ENCODE data around the gene DKC1.

DKC1 gene

GRCh38 chrX:154734061-154734781 is 28.4 kb upstream of the DKC1 start:
- TF ChIP-seq ZSCAN4 (tag by site-specific recombination; IDR thresholded peaks at IDR 0.05) (no peak), ZNF513 (tag by site-specific recombination; IDR thresholded peaks at IDR 0.05) (no peak), ZNF202 (tag by site-specific recombination; IDR thresholded peaks at IDR 0.05; ENCODE audit: borderline replicate concordance) (no peak), ZFHX2 (tag by site-specific recombination; conservative IDR thresholded peaks at IDR 0.05) (peak; percentile 43; the same call in 1 of the 2 replicates), ZFP3 (tag by site-specific recombination; IDR thresholded peaks at IDR 0.05; ENCODE audit: low read depth) (no peak), ZNF18 (tag by site-specific recombination; IDR thresholded peaks at IDR 0.05) (no peak), ZNF514 (tag by site-specific recombination; IDR thresholded peaks at IDR 0.05) (no peak), ZNF221 (tag by site-specific recombination; IDR thresholded peaks at IDR 0.05; ENCODE audit: borderline replicate concordance) (no peak)
- CTCF ChIA-PET = interaction anchor here (1.0 to 2.0 kb wide), 2 partner anchors 14 to 16 kb away, joined by 3 to 12 read pairs; no protein-coding TSS in a partner anchor
- POLR2A ChIA-PET = no interaction called here
- Histone ChIP-seq H3K36me3 (ENCODE audit: control insufficient read depth in 2 of 2, insufficient read depth in 1 of 2, low read length in 2 of 2) (no peaks in the 10 kb centered on the region), H3K27ac (ENCODE audit: extremely low read depth, low read depth, low read length) (no peak overlapping the region), H3K4me3 (ENCODE audit: low read depth, low read length) (no peak overlapping the region), H3K9me3 (ENCODE audit: control insufficient read depth, insufficient read depth, low read depth, low read length) (no peaks in the 10 kb centered on the region), H3K4me1 (ENCODE audit: control insufficient read depth, insufficient read depth, low read length) (peaks cover 7% of the 10 kb centered on the region; the same call in 1 of the 2 replicates)

GRCh38 chrX:154735695-154736393 is 26.8 kb upstream of the DKC1 start:
- no peak for TF ChIP-seq ZNF23 (tag by site-specific recombination; IDR thresholded peaks at IDR 0.05; ENCODE audit: borderline replicate concordance)
- TF ChIP-seq ZNF488 (tag by site-specific recombination; IDR thresholded peaks at IDR 0.05) = no peak
- TF ChIP-seq ZNF560 (tag by site-specific recombination; IDR thresholded peaks at IDR 0.05; ENCODE audit: borderline replicate concordance) = no peak
- TF ChIP-seq PRDM6 (tag by site-specific recombination; IDR thresholded peaks at IDR 0.05) = no peak
- TF ChIP-seq ZNF239 (tag by site-specific recombination; IDR thresholded peaks at IDR 0.05) = no peak
- TF ChIP-seq ZNF184 (tag by site-specific recombination; IDR thresholded peaks at IDR 0.05) = no peak
- no peak for TF ChIP-seq ZNF521 (tag by site-specific recombination; IDR thresholded peaks at IDR 0.05)
- TF ChIP-seq ZNF140 (tag by site-specific recombination; IDR thresholded peaks at IDR 0.05) = no peak
- no peak for TF ChIP-seq ZSCAN23 (tag by site-specific recombination; IDR thresholded peaks at IDR 0.05)
- TF ChIP-seq FEZF1 (tag by site-specific recombination; IDR thresholded peaks at IDR 0.05) = no peak
- TF ChIP-seq ZNF837 (tag by site-specific recombination; IDR thresholded peaks at IDR 0.05) = no peak
- no peak for TF ChIP-seq KLF7 (tag by site-specific recombination; IDR thresholded peaks at IDR 0.05; ENCODE audit: borderline replicate concordance)
- TF ChIP-seq ZNF302 (tag by site-specific recombination; IDR thresholded peaks at IDR 0.05; ENCODE audit: low read depth) = no peak
- no peak for TF ChIP-seq ZNF221 (tag by site-specific recombination; IDR thresholded peaks at IDR 0.05; ENCODE audit: borderline replicate concordance)
- TF ChIP-seq ZNF530 (tag by site-specific recombination; IDR thresholded peaks at IDR 0.05; ENCODE audit: low read depth) = no peak
- no peak for TF ChIP-seq ZFHX2 (tag by site-specific recombination; conservative IDR thresholded peaks at IDR 0.05)
- TF ChIP-seq ZNF449 (tag by site-specific recombination; IDR thresholded peaks at IDR 0.05) = no peak
- no peak for TF ChIP-seq ZNF138 (tag by site-specific recombination; IDR thresholded peaks at IDR 0.05; ENCODE audit: borderline replicate concordance)
- TF ChIP-seq ZNF785 (tag by site-specific recombination; IDR thresholded peaks at IDR 0.05) = no peak
- Histone ChIP-seq H3K27ac (ENCODE audit: extremely low read depth, low read depth, low read length) (no peak overlapping the region), H3K9me3 (ENCODE audit: control insufficient read depth, insufficient read depth, low read depth, low read length) (no peaks in the 10 kb centered on the region), H3K36me3 (ENCODE audit: control insufficient read depth in 2 of 2, insufficient read depth in 1 of 2, low read length in 2 of 2) (no peaks in the 10 kb centered on the region), H3K4me1 (ENCODE audit: control insufficient read depth, insufficient read depth, low read length) (peaks cover 7% of the 10 kb centered on the region; the same call in 1 of the 2 replicates), H3K4me3 (ENCODE audit: low read depth, low read length) (no peak overlapping the region)
- ChIA-PET CTCF (interaction anchor here (0.6 to 2.0 kb wide), 3 partner anchors 11 to 18 kb away, joined by 4 to 12 read pairs (median 5); no protein-coding TSS in a partner anchor), POLR2A (no interaction called here)
